BJ (cell line): ENCODE data around the gene GAGE12E. TPM values are rescaled to one million over a fixed set of nuclear protein-coding genes. Genes with fewer than 3 reads are reported as not detected.

Experiments
- polyA plus RNA-seq: library from polyadenylated mRNA; depleted of rRNA; stranded (reverse); fragments of >200 nt; gene quantifications from 2 replicates; pipeline ENCODE4 v1.2.3, GENCODE V29; 2011; rRNA removed
- small RNA-seq: library from RNA; depleted of rRNA; stranded (forward); fragments of <200 nt; gene quantifications from one replicate; pipeline ENCODE3, GENCODE V24; 2012; ENCODE audit warnings: low replicate concordance, low read depth; ENCODE audit not compliant: insufficient read length

Gene GAGE12E
- polyA plus RNA-seq, 1 experiment = not detected

Small RNA genes lying within 50 kb of the gene (small RNA-seq; reads per million reads assigned to genes)
- gene GAGE12B = not detected

Other genes starting within 250 kb of the GAGE12E start
- not detected in 2 replicates for gene GAGE10, start 247.6 kb upstream of the GAGE12E start, polyA plus RNA-seq
- not detected in 2 replicates for gene GAGE12J, start 229.3 kb upstream of the GAGE12E start, polyA plus RNA-seq
- not detected in 2 replicates for gene GAGE13, start 219.7 kb upstream of the GAGE12E start, polyA plus RNA-seq
- gene GAGE12C, start 19.1 kb upstream of the GAGE12E start, polyA plus RNA-seq = not detected in 2 replicates
- gene GAGE12D, start 9.6 kb upstream of the GAGE12E start, polyA plus RNA-seq = not detected in 2 replicates
- not detected in 2 replicates for gene GAGE12F, start 9.6 kb downstream of the GAGE12E start, polyA plus RNA-seq
- gene GAGE12G, start 19.1 kb downstream of the GAGE12E start, polyA plus RNA-seq = not detected in 2 replicates
- gene GAGE12H, start 28.7 kb downstream of the GAGE12E start, polyA plus RNA-seq = not detected in 2 replicates
- not detected in 2 replicates for gene GAGE2A, start 38.2 kb downstream of the GAGE12E start, polyA plus RNA-seq
- gene GAGE1, start 47.7 kb downstream of the GAGE12E start, polyA plus RNA-seq = not detected in 2 replicates
- gene PAGE1, start 144.7 kb downstream of the GAGE12E start, polyA plus RNA-seq = not detected in 2 replicates